ENCODE measurements around the gene CLDN9. TPM values are rescaled to one million over a fixed set of nuclear protein-coding genes. Genes with fewer than 3 reads are reported as not detected.

The CLDN9 gene
- total RNA-seq, 1 donor from 2014 or later, result 0.48 TPM

DNA sequence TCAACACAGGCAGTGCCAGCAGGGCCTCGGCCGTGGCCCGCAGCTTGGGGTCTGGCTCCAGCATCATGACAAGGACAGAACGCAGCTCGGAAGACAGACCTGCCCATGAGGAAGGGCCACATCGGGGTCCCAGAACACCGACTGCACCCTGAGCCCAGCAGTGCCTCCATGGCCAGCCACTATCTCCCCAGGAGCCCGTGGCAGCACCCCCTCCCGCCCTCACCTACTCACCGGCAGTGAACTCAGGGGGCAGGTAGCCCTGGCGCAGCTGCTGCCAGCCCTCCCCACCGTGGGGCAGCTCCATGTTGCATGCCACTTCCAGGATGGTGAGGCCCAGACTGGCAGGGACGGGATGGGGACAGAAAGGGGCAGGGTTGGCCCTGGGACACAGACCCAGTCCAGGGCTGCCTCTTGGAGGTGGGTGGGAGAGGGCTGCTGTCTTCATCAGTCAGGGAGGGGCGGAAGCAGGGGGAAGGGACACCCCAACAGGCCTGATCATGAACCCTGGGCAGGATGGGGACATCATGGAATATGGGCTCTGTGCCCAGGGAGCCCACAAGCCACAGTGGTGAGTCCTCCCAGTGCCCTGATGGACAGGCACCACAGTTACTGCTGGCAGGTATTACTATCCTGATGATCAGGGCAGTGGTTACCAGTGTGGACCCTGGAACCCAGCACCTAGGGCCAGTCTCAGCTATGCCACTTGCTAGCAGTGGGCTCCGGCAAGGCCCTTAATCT, 38.2 kb upstream of the CLDN9 start:
- DNase-seq (ENCODE audit: low read depth) (no peak), FAIRE-seq (no peak)
- no peak overlapping the region for H3K4me3 Mint-ChIP-seq (ENCODE audit: unreplicated experiment)
- H3K36me3 ChIP-seq (ENCODE audit: insufficient read depth, low read length), result no peaks in the 10 kb centered on the region
- no peaks in the 10 kb centered on the region for H3K9me3 ChIP-seq (ENCODE audit: insufficient read depth, low read depth, low read length)
- no peak overlapping the region for H3K27ac ChIP-seq (ENCODE audit: low read depth, low read length)
- H3K4me2 ChIP-seq (ENCODE audit: low read length), result no peak overlapping the region
- H3K36me3 Mint-ChIP-seq (ENCODE audit: low read depth, unreplicated experiment), result no peaks in the 10 kb centered on the region
- H4K20me1 ChIP-seq (ENCODE audit: insufficient read depth, low read length), result peaks cover 21% of the 10 kb centered on the region
- no peaks in the 10 kb centered on the region for H3K9me3 Mint-ChIP-seq (ENCODE audit: unreplicated experiment)
- TF ChIP-seq, protein P1, sequence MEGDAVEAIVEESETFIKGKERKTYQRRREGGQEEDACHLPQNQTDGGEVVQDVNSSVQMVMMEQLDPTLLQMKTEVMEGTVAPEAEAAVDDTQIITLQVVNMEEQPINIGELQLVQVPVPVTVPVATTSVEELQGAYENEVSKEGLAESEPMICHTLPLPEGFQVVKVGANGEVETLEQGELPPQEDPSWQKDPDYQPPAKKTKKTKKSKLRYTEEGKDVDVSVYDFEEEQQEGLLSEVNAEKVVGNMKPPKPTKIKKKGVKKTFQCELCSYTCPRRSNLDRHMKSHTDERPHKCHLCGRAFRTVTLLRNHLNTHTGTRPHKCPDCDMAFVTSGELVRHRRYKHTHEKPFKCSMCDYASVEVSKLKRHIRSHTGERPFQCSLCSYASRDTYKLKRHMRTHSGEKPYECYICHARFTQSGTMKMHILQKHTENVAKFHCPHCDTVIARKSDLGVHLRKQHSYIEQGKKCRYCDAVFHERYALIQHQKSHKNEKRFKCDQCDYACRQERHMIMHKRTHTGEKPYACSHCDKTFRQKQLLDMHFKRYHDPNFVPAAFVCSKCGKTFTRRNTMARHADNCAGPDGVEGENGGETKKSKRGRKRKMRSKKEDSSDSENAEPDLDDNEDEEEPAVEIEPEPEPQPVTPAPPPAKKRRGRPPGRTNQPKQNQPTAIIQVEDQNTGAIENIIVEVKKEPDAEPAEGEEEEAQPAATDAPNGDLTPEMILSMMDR (IDR thresholded peaks at IDR 0.05; ENCODE audit: insufficient read depth, low read depth, low read length), result no peak
- TF ChIP-seq EZH2 (IDR thresholded peaks at IDR 0.05; ENCODE audit: insufficient read depth, low read length), result no peak
- H3K79me2 ChIP-seq (ENCODE audit: insufficient read depth, low read length), result peaks cover 3% of the 10 kb centered on the region
- H3K27me3 ChIP-seq (ENCODE audit: insufficient read depth, low read length), result no peaks in the 10 kb centered on the region
- H3K9ac ChIP-seq (ENCODE audit: low read length), result no peak overlapping the region
- H3K27ac Mint-ChIP-seq (ENCODE audit: unreplicated experiment), result no peak overlapping the region
- no peak overlapping the region for H3K4me3 ChIP-seq (ENCODE audit: insufficient read depth, low read depth, low read length)
- no peak overlapping the region for H2AFZ ChIP-seq (ENCODE audit: low read depth, low read length)
- no peaks in the 10 kb centered on the region for H3K4me1 Mint-ChIP-seq (ENCODE audit: low read depth, unreplicated experiment)
- H3K4me1 ChIP-seq (ENCODE audit: insufficient read depth, low read length), result peaks cover 3% of the 10 kb centered on the region
- H3K27me3 Mint-ChIP-seq (ENCODE audit: low read depth, unreplicated experiment), result peaks cover 14% of the 10 kb centered on the region

GRCh38 chr16:2975161-2975795, 37.4 kb upstream of the CLDN9 start:
- no peak overlapping the region for H3K27ac Mint-ChIP-seq (ENCODE audit: unreplicated experiment)
- no peak for FAIRE-seq
- H3K4me1 Mint-ChIP-seq (ENCODE audit: low read depth, unreplicated experiment), result no peaks in the 10 kb centered on the region
- H3K9me3 Mint-ChIP-seq (ENCODE audit: unreplicated experiment), result no peaks in the 10 kb centered on the region
- Histone ChIP-seq H4K20me1 (ENCODE audit: insufficient read depth, low read length) (peaks cover 21% of the 10 kb centered on the region), H2AFZ (ENCODE audit: low read depth, low read length) (no peak overlapping the region), H3K79me2 (ENCODE audit: insufficient read depth, low read length) (peaks cover 6% of the 10 kb centered on the region), H3K9ac (ENCODE audit: low read length) (no peak overlapping the region), H3K4me3 (ENCODE audit: insufficient read depth, low read depth, low read length) (no peak overlapping the region), H3K4me2 (ENCODE audit: low read length) (no peak overlapping the region), H3K27me3 (ENCODE audit: insufficient read depth, low read length) (no peaks in the 10 kb centered on the region), H3K4me1 (ENCODE audit: insufficient read depth, low read length) (peaks cover 5% of the 10 kb centered on the region), H3K9me3 (ENCODE audit: insufficient read depth, low read depth, low read length) (no peaks in the 10 kb centered on the region), H3K27ac (ENCODE audit: low read depth, low read length) (no peak overlapping the region), H3K36me3 (ENCODE audit: insufficient read depth, low read length) (no peaks in the 10 kb centered on the region)
- no peak overlapping the region for H3K4me3 Mint-ChIP-seq (ENCODE audit: unreplicated experiment)
- DNase-seq (ENCODE audit: low read depth), result no peak
- no peaks in the 10 kb centered on the region for H3K36me3 Mint-ChIP-seq (ENCODE audit: low read depth, unreplicated experiment)
- no peak for TF ChIP-seq EZH2 (IDR thresholded peaks at IDR 0.05; ENCODE audit: insufficient read depth, low read length)
- TF ChIP-seq, protein P1 (IDR thresholded peaks at IDR 0.05; ENCODE audit: insufficient read depth, low read depth, low read length), result no peak
- H3K27me3 Mint-ChIP-seq (ENCODE audit: low read depth, unreplicated experiment), result peaks cover 14% of the 10 kb centered on the region

DNA sequence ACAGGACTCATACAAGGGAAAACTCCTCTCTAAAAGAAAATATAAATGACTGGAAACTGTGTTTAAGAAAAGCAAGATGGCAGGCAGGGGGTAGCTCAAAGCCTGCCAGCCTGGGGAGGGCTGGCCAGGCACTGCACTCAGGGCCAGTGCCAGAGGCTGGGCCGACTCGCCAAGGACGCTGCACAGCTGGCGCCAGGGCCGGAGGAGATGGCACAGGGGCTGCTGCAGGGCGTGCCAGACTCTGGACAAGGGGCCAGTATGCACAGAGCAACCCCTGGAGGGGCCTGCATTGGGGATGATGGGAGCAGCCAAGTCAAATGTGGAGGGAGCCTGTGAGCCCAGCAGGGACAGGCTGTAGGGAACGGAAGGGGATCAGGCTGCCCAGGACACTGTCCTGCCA, 36.5 kb upstream of the CLDN9 start:
- Histone ChIP-seq H4K20me1 (ENCODE audit: insufficient read depth, low read length) (peaks cover 13% of the 10 kb centered on the region), H3K36me3 (ENCODE audit: insufficient read depth, low read length) (no peaks in the 10 kb centered on the region), H3K27me3 (ENCODE audit: insufficient read depth, low read length) (no peaks in the 10 kb centered on the region), H3K9me3 (ENCODE audit: insufficient read depth, low read depth, low read length) (no peaks in the 10 kb centered on the region), H3K4me1 (ENCODE audit: insufficient read depth, low read length) (peaks cover 13% of the 10 kb centered on the region), H2AFZ (ENCODE audit: low read depth, low read length) (no peak overlapping the region), H3K4me2 (ENCODE audit: low read length) (no peak overlapping the region), H3K27ac (ENCODE audit: low read depth, low read length) (no peak overlapping the region), H3K79me2 (ENCODE audit: insufficient read depth, low read length) (peaks cover 6% of the 10 kb centered on the region), H3K9ac (ENCODE audit: low read length) (no peak overlapping the region), H3K4me3 (ENCODE audit: insufficient read depth, low read depth, low read length) (no peak overlapping the region)
- Mint-ChIP-seq H3K27ac (ENCODE audit: unreplicated experiment) (no peak overlapping the region), H3K27me3 (ENCODE audit: low read depth, unreplicated experiment) (peaks cover 14% of the 10 kb centered on the region), H3K4me1 (ENCODE audit: low read depth, unreplicated experiment) (no peaks in the 10 kb centered on the region), H3K36me3 (ENCODE audit: low read depth, unreplicated experiment) (no peaks in the 10 kb centered on the region), H3K4me3 (ENCODE audit: unreplicated experiment) (no peak overlapping the region), H3K9me3 (ENCODE audit: unreplicated experiment) (no peaks in the 10 kb centered on the region)
- no peak for DNase-seq (ENCODE audit: low read depth)
- TF ChIP-seq, protein P1 (IDR thresholded peaks at IDR 0.05; ENCODE audit: insufficient read depth, low read depth, low read length), result no peak
- TF ChIP-seq EZH2 (IDR thresholded peaks at IDR 0.05; ENCODE audit: insufficient read depth, low read length), result no peak
- no peak for FAIRE-seq

Measured in astrocyte (in vitro differentiated cells and primary cell).